HG03159 (cell line): ENCODE measurements around the gene KIF26B.

Source experiments
- ATAC-seq: cut with Tn5 transposase; IDR thresholded peaks from one replicate; pipeline ENCODE4 v1.9.1; 2021; ENCODE audit warnings: mild to moderate bottlenecking, moderate library complexity; ENCODE audit not compliant: unreplicated experiment

KIF26B gene

DNA sequence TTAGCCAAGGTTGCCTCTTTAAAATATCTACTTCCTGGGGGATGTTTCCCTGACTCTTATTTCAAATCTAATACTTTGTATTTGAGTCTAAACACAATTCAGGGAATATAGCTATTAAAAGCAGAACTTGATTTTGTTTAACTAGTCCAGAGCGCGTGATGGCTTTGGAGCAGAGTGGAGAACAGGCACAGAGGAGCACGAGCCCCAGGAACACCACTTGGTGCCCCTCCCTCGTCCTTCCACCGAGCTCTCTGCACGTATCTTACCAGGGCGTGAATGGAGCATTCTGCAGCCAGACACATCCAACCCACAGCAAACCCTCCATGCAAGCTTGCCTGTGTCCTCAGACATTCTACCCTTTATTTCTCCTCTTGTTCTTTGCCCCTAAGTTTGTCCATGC, 14.1 kb downstream of the KIF26B start:
- no peak for ATAC-seq

DNA sequence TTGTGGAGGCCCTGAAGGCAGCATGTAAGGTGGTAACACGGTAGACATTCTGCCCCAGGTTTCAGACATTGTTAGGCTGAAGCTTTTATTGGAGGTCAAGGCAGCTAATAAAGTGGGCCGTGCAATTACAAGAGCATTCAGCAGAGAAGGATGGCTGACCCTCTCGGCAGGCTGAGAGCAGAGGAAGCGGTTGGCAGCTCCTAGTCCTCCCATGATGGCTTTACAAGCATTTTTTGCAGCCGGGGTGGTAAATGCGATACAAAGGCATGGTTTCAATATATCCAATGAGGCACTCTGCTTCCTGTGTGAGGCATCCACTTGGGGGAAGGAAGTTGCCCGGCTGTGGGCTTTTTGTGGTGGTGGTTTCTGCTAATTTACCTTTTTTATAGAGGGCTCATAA, 14.6 kb downstream of the KIF26B start:
- ATAC-seq = no peak

DNA sequence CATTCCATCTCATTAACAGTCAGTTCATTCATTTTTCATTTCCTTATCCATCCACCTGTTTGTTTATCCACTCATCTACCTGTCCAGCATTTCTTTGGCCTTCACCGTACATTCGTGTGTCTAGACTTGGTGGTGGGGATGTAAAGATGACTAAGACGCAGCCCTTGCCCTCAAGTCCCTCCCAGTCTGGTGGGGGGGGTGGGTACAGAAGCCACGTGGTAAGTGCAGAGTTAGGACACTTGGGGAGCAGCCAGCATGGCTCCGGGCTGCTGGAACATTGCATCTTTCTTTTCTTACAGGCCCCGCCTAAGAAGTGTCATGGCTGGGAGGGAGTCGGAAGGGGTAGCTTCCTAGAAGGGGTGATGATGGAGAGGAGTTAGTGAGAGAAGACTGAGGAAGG, 17.2 kb downstream of the KIF26B start:
- no peak for ATAC-seq

DNA sequence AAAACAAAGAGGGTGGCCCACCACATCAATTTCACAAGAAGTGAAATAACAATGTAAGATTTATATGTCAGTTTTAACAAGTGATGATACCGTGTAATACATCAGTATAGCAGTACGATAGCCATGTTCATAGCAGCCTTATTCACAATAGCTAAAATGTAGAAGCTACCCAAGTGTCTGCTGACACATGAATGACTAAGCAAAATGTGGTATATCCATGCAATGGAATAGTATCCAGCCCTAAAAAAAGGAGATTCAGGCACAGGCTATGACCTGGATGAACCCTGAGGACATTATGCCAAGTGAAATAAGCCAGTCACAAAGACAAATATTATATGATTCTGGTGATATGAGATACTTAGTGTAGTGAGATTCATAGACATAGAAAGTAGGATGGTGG, 18.0 kb downstream of the KIF26B start:
- no peak for ATAC-seq

DNA sequence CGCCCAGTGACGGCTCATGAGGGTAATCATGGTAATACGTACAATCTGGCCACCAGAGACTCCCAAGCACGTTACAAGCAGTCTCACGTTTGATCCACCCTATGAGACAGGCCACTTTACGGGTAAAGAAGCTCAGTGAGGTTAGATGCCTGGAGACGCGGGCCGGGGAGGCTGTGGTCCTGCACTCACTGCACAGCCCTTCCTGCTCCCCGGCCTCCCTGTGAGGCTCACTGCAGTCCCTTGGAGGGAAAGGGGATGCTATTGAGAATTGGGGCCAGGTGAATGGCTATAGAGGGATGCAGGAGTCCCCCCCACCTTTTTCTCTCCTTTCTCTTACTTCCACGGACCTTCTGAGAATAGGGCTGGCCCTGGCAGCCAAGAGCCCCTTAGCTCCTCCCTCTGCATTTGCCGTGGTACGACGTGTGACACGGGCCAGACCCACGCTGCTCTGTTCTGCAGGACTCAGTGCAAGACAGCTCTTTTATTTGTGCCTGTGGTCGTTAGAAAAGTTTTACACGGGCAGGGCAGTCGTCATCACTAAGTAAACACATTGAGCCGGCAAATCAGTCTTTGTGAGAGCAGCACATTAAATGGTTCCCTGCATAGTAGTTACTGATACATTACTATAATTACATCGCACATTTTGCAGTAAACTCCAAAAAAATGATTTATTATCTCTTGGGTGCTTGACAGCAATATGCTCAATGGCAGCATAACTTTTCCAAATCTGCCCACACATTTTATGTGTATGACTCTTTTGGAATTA, 18.8 kb downstream of the KIF26B start:
- no peak for ATAC-seq

DNA sequence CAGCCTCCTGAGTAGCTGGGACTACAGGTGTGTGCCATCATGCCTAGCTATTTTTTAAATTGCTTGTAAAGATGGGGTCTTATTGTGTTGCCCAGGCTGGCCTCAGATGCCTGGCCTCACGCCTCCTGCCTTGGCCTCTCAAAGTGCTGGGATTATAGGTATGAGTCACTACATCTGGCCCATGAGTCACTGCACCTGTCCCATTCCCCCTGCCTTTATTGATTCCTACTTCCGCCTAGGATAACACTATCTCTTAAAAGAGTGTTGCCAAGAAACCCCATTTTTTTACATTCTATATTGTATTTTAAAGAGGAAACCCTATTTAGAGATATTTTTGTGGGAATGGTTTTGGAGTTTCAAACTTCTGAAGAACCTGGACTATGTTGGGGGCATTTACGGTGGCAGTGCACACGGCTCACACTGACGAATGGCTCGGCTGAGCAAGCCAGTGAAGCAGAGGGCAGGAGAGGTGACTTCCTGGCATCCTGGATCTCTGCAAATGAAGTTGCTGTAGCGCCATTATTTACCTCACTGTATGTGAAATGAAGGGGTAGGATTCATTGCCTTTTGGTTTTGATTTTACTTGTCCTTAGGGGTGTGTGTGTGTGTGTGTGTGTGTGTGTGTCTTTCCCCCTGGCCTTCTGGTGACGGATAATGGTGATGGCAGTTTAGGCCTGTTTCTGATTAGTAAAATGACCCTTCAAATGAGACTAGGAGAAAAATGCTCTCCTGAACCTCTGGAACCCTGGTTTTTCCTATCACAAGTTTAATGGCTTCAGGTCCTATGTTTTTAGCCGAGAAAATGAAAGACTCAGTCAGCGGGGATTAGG, 22.5 kb downstream of the KIF26B start:
- no peak for ATAC-seq

DNA sequence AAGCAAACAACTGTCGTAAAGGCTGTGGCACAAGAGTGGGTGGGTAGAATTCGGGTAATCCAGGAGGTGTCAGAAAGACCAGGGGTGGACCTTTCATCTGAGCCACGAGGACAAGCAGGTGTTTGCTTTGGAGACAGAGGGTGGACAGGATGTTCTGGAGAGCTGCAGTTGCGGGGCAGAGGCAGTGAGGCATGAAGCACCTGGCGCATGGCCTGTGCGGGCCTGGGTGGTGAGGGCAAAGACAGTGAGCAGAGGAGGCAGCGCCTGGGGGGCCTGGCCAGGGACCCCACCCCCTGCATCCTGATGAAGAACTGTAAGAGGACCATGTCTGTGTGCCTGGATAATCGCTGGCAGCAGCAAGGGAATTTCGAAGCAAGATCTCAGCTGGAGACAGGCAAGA, 24.9 kb downstream of the KIF26B start:
- ATAC-seq = no peak

DNA sequence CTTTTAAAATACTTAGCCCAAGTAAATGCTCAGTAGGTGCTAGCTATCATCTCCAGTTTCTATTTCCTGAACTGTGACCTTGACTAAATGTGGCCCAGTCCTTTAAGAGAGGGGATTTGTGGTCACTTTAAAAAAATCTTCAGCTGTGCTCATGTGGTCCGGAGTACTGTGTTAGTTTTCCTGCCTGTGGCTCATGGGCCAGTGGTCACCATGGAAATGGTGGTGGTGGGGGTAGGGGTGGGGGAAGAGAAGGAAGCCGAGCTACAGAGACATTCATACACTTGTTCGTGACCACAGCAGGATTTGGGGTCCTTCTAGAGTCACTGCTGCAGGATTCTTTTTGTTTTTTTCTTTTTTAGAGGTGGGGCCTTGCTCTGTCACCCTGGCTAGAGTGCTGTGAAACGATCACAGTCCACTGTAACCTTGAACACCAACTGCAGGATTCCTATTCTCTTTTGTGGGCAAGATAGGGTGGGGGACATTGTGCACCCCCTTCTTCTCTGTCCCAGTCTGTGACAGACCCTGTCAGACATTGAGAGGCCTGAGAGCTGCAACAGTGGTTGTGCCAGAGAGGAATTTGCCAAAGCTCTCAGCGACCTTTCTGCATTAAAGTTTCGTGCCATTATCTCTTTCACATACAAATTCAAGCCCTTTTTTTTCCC, 25.8 kb downstream of the KIF26B start:
- no peak for ATAC-seq

DNA sequence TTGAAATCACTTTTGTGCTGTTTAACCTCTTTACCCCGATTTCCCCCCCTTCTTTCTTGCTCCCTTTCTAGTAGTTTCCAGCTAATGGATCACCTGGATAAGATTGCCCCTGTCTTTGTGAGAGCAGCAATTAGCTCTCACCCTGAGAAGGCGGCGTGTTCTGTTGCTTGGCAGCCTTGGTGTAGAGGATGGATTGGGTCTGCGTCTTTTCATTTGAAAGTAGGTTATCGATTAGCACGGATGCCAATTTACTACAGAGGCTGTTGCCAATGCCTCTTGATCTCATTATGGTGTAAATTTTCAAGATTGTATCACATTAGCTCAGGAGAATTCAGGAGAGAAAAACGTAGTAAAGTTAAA, 26.4 kb downstream of the KIF26B start:
- ATAC-seq = no peak

DNA sequence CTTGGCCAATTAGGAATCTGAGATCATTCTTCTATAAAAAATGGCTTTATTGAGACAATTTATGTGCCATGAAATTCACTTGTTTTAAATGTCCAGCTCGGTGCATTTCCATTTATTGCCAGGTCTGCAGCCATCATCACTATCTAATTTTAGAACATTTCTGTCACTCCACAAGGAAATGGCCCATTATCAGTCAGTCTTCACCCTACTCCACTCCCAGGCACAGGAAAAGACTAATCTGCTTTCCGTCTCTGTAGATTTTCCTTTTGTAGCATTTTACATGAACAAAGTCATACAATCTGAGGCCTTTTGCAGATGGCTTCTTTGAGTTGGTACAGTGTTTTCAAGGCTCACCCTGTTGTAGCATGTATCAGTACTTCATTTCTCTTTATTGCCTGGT, 27.2 kb downstream of the KIF26B start:
- no peak for ATAC-seq

DNA sequence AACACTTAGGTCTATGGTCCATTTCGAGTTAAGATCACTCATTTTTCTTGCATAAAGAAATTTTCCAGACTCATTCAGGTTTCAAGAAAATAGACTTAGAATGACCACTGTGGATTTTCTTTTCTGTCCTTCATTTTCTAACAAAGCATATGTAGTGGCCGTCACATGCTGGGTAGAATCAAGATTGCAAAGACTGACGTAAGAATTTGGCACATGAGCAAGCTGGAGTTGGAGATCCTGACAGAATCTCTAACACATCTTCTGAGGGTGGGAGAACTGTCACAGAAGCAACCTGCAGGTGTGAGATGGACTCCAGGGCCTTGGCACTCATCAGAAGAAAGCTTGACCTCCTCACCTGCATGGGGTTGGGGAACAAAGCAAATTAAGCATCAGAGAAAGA, 28.6 kb downstream of the KIF26B start:
- ATAC-seq = no peak

DNA sequence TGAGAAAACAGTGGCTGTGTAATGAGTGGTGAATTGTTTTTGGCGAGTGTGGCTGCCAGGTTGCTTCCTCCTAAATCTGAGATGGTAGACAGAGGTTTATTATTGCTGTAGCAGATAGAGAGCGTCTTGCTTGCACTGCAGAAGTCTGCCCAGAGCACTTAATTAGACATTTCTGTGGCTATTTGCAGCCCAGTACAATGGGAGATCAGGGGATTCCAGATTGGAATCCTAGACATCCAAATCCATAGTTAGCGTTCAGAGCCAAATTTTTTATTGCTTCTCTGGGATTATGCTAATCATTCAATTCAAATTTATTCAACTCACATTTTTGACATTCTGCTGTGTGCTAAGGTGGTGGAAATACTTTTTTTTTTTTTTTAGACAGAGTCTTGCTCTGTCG, 30.0 kb downstream of the KIF26B start:
- ATAC-seq = no peak

DNA sequence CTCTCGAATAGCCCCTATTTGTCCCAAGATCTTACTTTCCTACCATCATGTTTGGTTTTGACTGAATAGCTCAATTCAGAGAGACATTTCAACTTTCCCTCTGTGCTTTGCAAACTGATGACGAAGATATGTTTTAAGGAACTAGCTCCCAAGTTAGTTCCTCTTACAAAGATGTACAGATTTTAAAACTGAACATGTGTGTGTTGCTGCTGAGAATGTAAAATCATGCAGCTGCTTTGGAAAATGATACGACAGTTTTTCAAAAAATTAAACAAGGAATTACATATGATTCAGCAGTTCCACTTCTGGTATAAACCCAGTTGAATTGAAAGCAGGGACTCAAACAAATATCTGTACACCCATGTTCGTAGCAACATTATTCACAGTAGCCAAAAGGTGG, 33.6 kb downstream of the KIF26B start:
- ATAC-seq = no peak

DNA sequence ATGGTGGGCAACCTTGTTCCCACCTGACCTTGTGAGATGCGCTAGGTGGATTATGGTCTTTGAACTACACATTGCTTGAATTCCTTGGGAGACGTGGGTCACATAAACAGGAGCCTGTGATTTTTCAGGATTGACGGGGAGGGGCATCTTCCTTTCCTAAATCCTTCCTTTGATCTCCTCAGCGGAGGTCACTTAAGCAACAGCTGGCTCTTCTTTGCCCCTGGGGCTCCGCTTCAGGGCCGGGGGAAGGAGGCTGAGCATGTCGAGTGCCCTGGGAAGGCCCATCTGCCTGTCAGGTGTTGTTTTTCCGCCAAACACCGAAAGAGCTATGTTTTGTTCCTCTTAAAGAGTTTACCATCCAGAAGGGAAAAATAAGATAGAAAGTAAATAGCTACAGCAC, 40.6 kb downstream of the KIF26B start:
- no peak for ATAC-seq

DNA sequence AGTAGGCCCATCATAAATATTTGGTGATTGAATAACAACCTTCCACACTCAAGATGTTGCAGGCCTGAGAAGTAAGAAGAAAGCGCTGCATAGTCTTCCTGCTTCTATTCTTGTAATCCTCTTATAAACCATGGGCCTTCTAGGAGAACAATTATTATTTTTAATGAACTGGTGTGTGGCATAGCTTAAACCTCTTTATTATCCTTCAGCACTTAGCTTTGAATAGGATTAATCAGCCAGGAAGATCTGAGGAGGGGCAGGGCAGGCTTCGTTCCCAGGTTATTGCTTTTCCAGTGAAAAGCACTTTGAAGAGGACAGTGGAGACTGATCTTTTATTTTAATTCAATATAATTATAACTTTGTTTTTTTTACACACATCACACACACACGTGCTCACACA, 42.3 kb downstream of the KIF26B start:
- ATAC-seq = no peak

DNA sequence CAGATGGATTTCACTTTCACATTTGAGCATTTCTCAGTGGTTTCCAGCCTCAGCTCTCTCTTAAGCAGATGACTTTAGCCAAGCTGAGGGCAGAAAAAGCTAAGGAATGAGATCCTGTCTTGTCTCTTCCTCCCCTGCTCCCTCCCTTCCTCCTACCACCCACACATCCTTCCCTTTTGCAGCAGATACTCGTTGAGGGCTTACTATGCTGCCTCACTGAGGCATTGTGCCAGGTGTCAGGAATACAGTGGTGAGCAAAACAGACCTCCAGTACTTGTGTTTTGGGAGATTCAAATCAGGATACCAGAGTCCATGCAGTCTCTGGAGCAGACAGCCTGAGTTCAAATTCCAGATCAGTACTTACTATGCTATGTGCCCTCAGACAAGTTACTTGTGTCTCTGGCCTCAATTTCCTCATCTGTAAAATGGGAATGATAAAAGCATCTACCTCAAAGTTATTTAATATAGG, 43.2 kb downstream of the KIF26B start:
- ATAC-seq = no peak

DNA sequence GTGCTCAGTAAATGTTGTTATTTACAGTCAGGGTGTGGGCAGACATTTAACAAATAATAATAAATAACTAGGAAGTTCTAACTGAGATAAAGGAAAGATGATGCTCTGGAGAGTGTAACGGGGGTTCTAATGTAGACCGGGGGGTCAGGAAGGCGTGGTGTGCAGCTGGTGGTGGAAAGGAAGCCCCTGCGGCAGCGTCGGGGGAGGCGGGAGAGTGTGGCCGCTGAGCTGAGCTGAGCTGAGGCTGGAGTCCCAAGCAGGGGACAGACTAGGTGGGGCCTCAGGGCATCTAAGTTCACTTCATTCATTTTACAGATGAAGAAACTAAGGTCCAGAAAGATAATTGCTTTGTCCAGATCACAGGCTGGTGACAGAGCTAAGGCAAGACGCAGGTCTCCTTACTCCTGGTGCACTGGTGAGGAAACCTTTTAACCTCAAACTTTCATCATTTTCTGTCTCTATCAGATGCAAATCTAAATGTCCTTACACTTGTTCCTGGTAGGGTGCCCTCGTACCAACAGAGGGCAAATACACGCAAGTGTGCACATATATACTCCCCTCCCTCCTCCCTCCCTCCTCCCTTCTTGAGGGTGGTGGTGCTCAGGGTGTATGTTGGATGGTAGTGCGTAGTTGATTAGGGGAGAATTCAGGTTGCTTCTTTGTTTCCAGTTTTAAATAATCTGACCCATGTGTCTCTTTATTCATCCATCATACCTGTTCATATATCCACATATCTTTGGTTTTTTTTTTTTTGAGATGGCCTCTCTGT, 44.1 kb downstream of the KIF26B start:
- ATAC-seq = no peak

DNA sequence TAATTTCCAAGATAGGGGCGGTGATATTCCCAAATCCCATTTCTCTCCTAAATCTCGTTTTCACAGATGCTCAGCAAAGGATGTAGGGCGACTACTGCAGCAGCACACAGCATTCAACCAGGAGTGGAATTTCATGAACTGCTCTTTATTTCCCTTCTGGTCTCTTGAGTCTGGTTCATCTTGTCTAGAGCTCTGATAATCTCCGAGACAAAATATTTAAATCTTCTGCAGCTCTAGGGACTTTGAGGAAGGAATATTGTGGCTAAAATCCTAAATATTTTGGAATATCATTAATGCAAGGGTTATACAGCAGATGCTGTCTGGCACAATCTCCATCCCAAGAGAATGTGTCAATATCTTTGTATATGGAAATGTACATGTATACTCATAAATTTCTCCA, 45.4 kb downstream of the KIF26B start:
- no peak for ATAC-seq

DNA sequence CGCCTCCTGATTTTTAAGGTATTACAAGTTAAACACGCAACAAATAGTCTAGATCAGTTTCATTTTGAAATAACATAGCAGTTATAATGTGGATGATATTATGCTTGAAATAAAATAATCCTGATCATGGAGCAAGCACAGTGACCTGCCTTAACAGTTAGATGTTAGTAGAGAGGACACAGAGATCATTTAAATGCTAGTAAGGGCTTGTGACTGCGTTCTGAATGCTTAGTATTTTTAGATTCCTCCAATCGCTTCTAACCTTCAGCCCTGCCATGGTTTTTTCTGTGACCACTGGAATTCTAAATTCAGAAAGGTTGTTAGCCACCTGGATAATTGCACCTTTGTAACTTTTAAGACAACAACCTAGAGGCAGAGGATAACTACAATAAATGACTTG, 46.4 kb downstream of the KIF26B start:
- ATAC-seq = no peak

DNA sequence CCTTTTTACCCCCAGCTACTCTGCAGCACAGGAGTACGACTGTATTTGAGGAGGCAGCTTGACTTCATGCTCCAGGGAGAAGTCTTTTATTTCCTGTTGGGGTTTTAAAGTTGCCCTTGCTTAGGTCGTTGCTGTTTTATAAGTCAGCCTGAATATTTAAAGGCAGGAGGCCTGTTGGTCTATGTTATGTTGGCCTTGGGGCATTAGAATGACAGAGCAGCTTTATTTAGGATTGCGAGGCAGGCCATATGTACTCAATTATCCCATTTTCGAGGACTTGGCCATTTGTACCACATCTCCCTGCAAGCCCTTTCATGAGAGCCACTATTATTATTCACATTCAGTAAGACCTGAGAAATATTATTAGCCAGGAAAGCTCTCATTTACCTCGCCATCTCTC, 47.0 kb downstream of the KIF26B start:
- ATAC-seq = no peak

DNA sequence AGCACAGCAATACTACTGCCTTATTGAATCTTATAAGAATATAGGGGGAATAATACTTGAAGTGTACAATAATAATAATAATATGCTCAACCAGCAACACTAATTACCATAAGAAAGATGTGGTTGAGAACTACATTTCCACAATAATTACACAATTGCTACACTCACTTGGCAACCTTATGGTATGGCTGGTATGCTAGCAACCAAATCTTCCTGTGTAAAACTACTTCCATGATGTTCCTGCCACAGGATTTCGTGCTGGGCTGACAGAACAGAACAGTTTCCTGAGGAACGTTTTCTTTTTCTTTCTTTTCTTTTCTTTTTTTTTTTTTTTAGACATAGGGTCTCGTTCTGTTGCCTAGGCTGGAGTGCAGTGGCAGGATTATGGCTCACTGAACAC, 50.6 kb downstream of the KIF26B start:
- no peak for ATAC-seq
